ENCODE results near the gene PLA2G4A.

Gene PLA2G4A

DNA sequence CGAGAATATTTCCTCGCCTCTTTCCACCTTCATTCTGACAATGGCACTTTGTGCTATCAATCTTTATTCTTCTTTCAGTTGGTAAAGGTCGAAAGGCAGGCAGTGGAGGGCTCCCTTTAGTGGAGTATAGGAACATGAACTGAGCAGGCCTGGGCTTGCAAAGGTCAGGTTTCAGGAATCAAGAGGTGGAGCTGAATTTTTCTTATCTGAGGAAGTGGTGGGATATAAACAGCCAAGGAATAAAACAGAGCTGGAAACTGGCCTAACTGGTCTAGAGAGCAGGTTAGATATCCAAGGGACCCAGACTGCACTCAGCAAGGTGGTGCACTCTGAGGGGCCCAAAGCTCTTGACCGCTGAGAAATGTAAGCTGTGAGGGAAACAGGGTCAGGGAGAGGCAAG, 99.1 kb downstream of the PLA2G4A start:
- no peak for TF ChIP-seq CTCF (IDR thresholded peaks at IDR 0.05; ENCODE audit: low read length, missing control alignments)
- no peak for DNase-seq (ENCODE audit: low read depth)
- H3K4me3 ChIP-seq (replicated peaks; ENCODE audit: low read depth, low read length) = no peak overlapping the region

DNA sequence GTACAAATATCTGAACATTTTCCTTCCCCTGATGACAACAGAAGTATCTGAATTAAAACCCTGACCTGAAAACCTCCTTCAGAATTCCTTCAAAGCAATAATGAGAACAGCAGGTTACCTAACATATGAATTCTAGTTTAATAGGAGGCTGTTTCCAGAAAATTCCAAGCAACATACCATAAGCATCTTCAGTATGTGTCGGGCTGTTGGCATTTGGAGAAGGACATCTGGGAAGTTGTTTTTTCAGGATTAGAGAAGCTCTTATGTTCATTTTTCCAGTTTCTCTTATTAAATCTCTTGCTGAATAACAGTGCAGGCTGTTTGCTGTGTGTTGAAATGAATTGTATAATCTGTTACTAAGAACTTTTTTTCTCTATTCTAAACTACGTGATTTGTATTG, 101.5 kb downstream of the PLA2G4A start:
- no peak overlapping the region for H3K4me3 ChIP-seq (replicated peaks; ENCODE audit: low read depth, low read length)
- no peak for TF ChIP-seq CTCF (IDR thresholded peaks at IDR 0.05; ENCODE audit: low read length, missing control alignments)
- no peak for DNase-seq (ENCODE audit: low read depth)

- no peak for DNase-seq (ENCODE audit: low read depth)
- H3K4me3 ChIP-seq (replicated peaks; ENCODE audit: low read depth, low read length) = no peak overlapping the region
- no peak for TF ChIP-seq CTCF (IDR thresholded peaks at IDR 0.05; ENCODE audit: low read length, missing control alignments)
These were observed 108.4 kb downstream of the PLA2G4A start for GRCh38 chr1:186937016-186937670.

DNA sequence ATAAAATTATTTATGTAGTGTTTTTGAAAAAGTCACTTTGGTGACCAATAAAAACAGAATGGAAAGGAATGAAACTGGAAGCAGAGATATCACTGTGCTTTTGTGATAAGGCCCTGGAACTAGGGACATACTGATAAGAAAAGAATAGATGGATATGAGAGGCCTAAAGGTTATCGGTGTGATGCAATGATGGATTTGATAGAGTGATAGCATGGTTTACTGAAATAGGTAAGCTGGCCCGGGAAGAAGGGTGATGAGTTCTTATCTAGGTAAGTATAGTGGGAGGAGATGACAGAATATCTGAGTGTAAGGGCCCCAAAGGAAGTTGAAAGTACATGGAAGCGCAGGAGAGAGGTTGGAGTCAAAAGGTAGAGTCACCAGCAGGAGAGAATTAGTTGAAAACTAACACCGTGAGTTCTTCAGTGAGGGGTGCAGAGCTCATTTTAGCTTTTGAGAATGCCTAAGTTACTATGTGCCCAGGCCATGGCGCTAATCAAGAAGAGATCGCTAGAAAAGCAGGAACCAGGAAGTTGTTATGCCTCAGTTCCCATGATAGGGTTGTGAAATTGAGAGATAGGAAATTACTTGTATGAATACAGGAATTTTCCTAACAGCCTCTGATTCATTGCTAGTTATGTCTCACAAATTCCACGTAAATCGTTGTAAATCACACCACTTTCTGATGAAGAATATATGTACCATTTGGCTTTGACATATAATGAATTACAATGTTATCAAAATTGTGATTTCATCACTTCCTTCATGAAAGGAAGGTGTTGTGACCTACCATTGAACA, 115.3 kb downstream of the PLA2G4A start:
- H3K4me3 ChIP-seq (replicated peaks; ENCODE audit: low read depth, low read length) = no peak overlapping the region
- peak; percentile 20 for DNase-seq (ENCODE audit: low read depth)
- no peak for TF ChIP-seq CTCF (IDR thresholded peaks at IDR 0.05; ENCODE audit: low read length, missing control alignments)

DNA sequence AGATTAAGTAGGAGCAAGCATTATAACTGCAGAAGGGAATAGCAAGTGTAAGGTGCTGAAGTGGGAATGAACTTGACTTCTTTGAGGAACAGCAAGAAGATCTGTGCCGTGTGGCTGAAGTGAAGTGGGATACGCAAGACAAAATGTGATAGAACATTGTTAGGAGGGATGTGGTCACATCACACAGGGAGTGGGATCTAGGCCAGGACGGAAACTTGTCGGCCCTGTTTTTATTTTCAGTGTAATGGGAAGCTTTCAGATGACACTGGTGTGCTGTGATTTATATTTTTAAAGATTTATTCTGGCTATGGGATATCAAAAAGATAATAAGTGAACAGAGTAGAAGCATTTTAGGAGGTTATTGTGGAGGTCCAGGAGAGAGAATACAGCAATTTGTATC, 116.4 kb downstream of the PLA2G4A start:
- H3K4me3 ChIP-seq (replicated peaks; ENCODE audit: low read depth, low read length) = no peak overlapping the region
- no peak for TF ChIP-seq CTCF (IDR thresholded peaks at IDR 0.05; ENCODE audit: low read length, missing control alignments)
- no peak for DNase-seq (ENCODE audit: low read depth)

- TF ChIP-seq CTCF (IDR thresholded peaks at IDR 0.05; ENCODE audit: low read length, missing control alignments) = no peak
- no peak overlapping the region for H3K4me3 ChIP-seq (replicated peaks; ENCODE audit: low read depth, low read length)
- peak; percentile 39 for DNase-seq (ENCODE audit: low read depth)
These were observed 119.8 kb downstream of the PLA2G4A start for GRCh38 chr1:186948535-186948934.
